OCI-LY7 (cell line): ENCODE results near the gene OXCT2.

Experiments
- EZH2phosphoT487 ChIP-seq: fragments of 200-600 bp; sonication (generic); IDR thresholded peaks from 2 replicates; pipeline ENCODE4 v1.6.1; 2018; ENCODE audit warnings: low read depth, borderline replicate concordance, mild to moderate bottlenecking, mixed run types, antibody characterized with exemption, low read length, moderate library complexity, mixed read lengths
- TF ChIP-seq, protein P1 (sequence below): fragments of 200-600 bp; sonication (generic); conservative IDR thresholded peaks from 2 replicates; pipeline ENCODE4 v1.5.1; 2014; ENCODE audit warnings: mild to moderate bottlenecking, antibody characterized with exemption, low read length, moderate library complexity, mixed read lengths

GRCh38 chr1:39720094-39720999 is 50.8 kb downstream of the OXCT2 start:
- TF ChIP-seq, protein P1, sequence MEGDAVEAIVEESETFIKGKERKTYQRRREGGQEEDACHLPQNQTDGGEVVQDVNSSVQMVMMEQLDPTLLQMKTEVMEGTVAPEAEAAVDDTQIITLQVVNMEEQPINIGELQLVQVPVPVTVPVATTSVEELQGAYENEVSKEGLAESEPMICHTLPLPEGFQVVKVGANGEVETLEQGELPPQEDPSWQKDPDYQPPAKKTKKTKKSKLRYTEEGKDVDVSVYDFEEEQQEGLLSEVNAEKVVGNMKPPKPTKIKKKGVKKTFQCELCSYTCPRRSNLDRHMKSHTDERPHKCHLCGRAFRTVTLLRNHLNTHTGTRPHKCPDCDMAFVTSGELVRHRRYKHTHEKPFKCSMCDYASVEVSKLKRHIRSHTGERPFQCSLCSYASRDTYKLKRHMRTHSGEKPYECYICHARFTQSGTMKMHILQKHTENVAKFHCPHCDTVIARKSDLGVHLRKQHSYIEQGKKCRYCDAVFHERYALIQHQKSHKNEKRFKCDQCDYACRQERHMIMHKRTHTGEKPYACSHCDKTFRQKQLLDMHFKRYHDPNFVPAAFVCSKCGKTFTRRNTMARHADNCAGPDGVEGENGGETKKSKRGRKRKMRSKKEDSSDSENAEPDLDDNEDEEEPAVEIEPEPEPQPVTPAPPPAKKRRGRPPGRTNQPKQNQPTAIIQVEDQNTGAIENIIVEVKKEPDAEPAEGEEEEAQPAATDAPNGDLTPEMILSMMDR, result peak; percentile 91
- no peak for TF ChIP-seq EZH2phosphoT487
